ENCODE measurements around the gene POU2F1. TPM values are rescaled to one million over a fixed set of nuclear protein-coding genes. Genes with fewer than 3 reads are reported as not detected.

The POU2F1 gene
- total RNA-seq, 4 donors from 2014 or later: 11.5 to 23.1 (median 17.0) TPM

- H3K9me3 ChIP-seq: no peaks in the 10 kb centered on the region
- H3K27me3 ChIP-seq: no peaks in the 10 kb centered on the region
- H3K27ac ChIP-seq: peak overlapping the region in 1 of 4 donors; percentile 78
- no peak overlapping the region for H3K4me3 ChIP-seq
- H3K4me1 ChIP-seq: peaks cover 0 to 20% (median 4%) of the 10 kb centered on the region in 4 donors
- DNase-seq: no peak
- no peak for TF ChIP-seq CTCF (IDR thresholded peaks at IDR 0.05)
- TF ChIP-seq POLR2A (IDR thresholded peaks at IDR 0.05): no peak
- H3K36me3 ChIP-seq: no peaks in the 10 kb centered on the region
Measured at GRCh38 chr1:167429612-167430011, 208.9 kb downstream of the POU2F1 start.

- peak overlapping the region in 1 of 4 donors; percentile 18 for H3K4me3 ChIP-seq
- H3K36me3 ChIP-seq: no peaks in the 10 kb centered on the region
- H3K27me3 ChIP-seq: no peaks in the 10 kb centered on the region
- peak in 2 of 3 donors; percentile 62 to 68 for DNase-seq
- peak overlapping the region in 1 of 4 donors; percentile 78 for H3K27ac ChIP-seq
- TF ChIP-seq CTCF (IDR thresholded peaks at IDR 0.05): no peak
- no peak for TF ChIP-seq POLR2A (IDR thresholded peaks at IDR 0.05)
- H3K4me1 ChIP-seq: peaks cover 0 to 20% (median 4%) of the 10 kb centered on the region in 4 donors
- no peaks in the 10 kb centered on the region for H3K9me3 ChIP-seq
Measured at GRCh38 chr1:167430134-167430848, 209.6 kb downstream of the POU2F1 start.

GRCh38 chr1:167430849-167431242 is 210.2 kb downstream of the POU2F1 start:
- no peaks in the 10 kb centered on the region for H3K9me3 ChIP-seq
- no peak for DNase-seq
- H3K36me3 ChIP-seq: no peaks in the 10 kb centered on the region
- no peak for TF ChIP-seq CTCF (IDR thresholded peaks at IDR 0.05)
- TF ChIP-seq POLR2A (IDR thresholded peaks at IDR 0.05): no peak
- H3K27me3 ChIP-seq: no peaks in the 10 kb centered on the region
- H3K27ac ChIP-seq: peak overlapping the region in 1 of 4 donors; percentile 78
- H3K4me1 ChIP-seq: peaks cover 0 to 20% (median 4%) of the 10 kb centered on the region in 4 donors
- H3K4me3 ChIP-seq: no peak overlapping the region

DNA sequence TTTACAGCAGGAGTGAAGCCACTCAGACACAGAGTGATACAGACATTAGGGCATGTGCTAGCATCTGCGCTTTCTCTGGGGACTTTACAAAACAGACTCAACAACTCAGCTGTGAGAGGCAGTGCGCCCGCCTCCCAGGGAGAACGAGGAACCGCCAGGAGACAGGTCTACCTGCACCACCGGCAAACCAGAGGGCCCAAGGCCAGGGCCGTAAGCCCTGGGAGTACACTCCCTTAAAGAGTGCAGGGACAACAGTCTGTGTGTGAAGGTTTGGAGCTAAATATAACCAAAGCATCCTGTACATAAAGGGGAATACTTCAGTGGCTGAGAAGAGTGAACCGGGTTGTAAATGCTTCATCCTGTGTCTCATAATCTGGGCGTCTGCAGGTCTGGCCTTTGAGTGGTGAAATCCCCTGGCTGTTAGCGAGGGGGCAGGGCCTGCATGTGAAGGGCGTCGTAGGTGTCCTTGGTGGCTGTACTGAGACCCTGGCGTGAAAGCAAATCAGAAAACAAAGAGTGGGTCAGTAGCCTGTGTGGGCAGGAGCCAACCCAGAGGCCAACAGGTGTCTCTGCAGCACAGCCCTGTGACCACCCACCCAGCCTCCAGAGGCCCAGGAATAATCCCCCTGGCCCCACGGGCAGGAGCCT is 210.7 kb downstream of the POU2F1 start:
- no peak overlapping the region for H3K4me3 ChIP-seq
- H3K36me3 ChIP-seq: no peaks in the 10 kb centered on the region
- H3K27ac ChIP-seq: peak overlapping the region in 1 of 4 donors; percentile 78
- DNase-seq: peak in 1 of 3 donors; percentile 40
- H3K27me3 ChIP-seq: no peaks in the 10 kb centered on the region
- H3K4me1 ChIP-seq: peaks cover 0 to 20% (median 4%) of the 10 kb centered on the region in 4 donors
- no peaks in the 10 kb centered on the region for H3K9me3 ChIP-seq
- no peak for TF ChIP-seq CTCF (IDR thresholded peaks at IDR 0.05)
- no peak for TF ChIP-seq POLR2A (IDR thresholded peaks at IDR 0.05)

- Histone ChIP-seq H3K4me3 (no peak overlapping the region), H3K4me1 (peaks cover 0 to 20% (median 4%) of the 10 kb centered on the region in 4 donors), H3K27me3 (no peaks in the 10 kb centered on the region), H3K36me3 (no peaks in the 10 kb centered on the region), H3K27ac (peak overlapping the region in 1 of 4 donors; percentile 78), H3K9me3 (no peaks in the 10 kb centered on the region)
- peak in 1 of 3 donors; percentile 37 for DNase-seq
- TF ChIP-seq POLR2A (IDR thresholded peaks at IDR 0.05) (no peak), CTCF (IDR thresholded peaks at IDR 0.05) (no peak)
Measured at GRCh38 chr1:167431909-167432650, 211.4 kb downstream of the POU2F1 start.

Data from Peyer's patch (tissue), 4 donors.